HK-2 (cell line): Measurements from ENCODE around the gene DNM3.
"Not testable (repeated sequence)": the region's sequence is repeated elsewhere in the genome, so short reads cannot be mapped to it uniquely, and the experiment has no call there.

Experiments used
- DNase-seq: peaks from one replicate; pipeline ENCODE4 v3.0.0-alpha.2; 2018; ENCODE audit not compliant: unreplicated experiment

DNM3 gene

GRCh38 chr1:172277275-172277674 lies 436.0 kb downstream of the DNM3 start:
- DNase-seq: no peak

GRCh38 chr1:172277989-172278388 lies 436.7 kb downstream of the DNM3 start:
- DNase-seq: no peak

GRCh38 chr1:172278478-172278877 lies 437.2 kb downstream of the DNM3 start:
- no peak for DNase-seq

GRCh38 chr1:172279939-172280636 lies 438.8 kb downstream of the DNM3 start:
- DNase-seq: no peak

- DNase-seq: no peak
Measured at GRCh38 chr1:172283766-172284165, 442.5 kb downstream of the DNM3 start.

- DNase-seq: no peak
Measured at GRCh38 chr1:172286629-172287076, 445.4 kb downstream of the DNM3 start.

GRCh38 chr1:172287208-172287607 lies 445.9 kb downstream of the DNM3 start:
- DNase-seq: no peak

GRCh38 chr1:172288581-172288980 lies 447.3 kb downstream of the DNM3 start:
- DNase-seq: no peak

- DNase-seq: no peak
Measured at GRCh38 chr1:172289448-172289847, 448.1 kb downstream of the DNM3 start.

- DNase-seq: no peak
Measured at GRCh38 chr1:172292840-172293239, 451.5 kb downstream of the DNM3 start.

GRCh38 chr1:172293429-172293828 lies 452.1 kb downstream of the DNM3 start:
- no peak for DNase-seq

- no peak for DNase-seq
Measured at GRCh38 chr1:172298141-172298540, 456.8 kb downstream of the DNM3 start.

- no peak for DNase-seq
Measured at GRCh38 chr1:172298911-172299310, 457.6 kb downstream of the DNM3 start.

- DNase-seq: no peak
Measured at GRCh38 chr1:172299515-172299914, 458.2 kb downstream of the DNM3 start.

- not testable (repeated sequence) for DNase-seq
Measured at GRCh38 chr1:172307508-172307907, 466.2 kb downstream of the DNM3 start.

GRCh38 chr1:172308142-172308541 lies 466.8 kb downstream of the DNM3 start:
- DNase-seq: no peak

GRCh38 chr1:172308577-172308976 lies 467.3 kb downstream of the DNM3 start:
- no peak for DNase-seq

GRCh38 chr1:172320733-172321132 lies 479.4 kb downstream of the DNM3 start:
- DNase-seq: no peak

- no peak for DNase-seq
Measured at GRCh38 chr1:172321451-172321850, 480.2 kb downstream of the DNM3 start.

GRCh38 chr1:172322219-172323061 lies 481.1 kb downstream of the DNM3 start:
- no peak for DNase-seq

GRCh38 chr1:172323686-172324085 lies 482.4 kb downstream of the DNM3 start:
- no peak for DNase-seq

- no peak for DNase-seq
Measured at GRCh38 chr1:172324086-172324485, 482.8 kb downstream of the DNM3 start.

GRCh38 chr1:172324761-172325160 lies 483.5 kb downstream of the DNM3 start:
- no peak for DNase-seq
